ENCODE data around the gene ST14. TPM values are rescaled to one million over a fixed set of nuclear protein-coding genes. Genes with fewer than 3 reads are reported as not detected.

The ST14 gene
- total RNA-seq, 4 donors from 2014 or later, result 0.88 to 15.6 (median 2.8) TPM

- TF ChIP-seq POLR2A (IDR thresholded peaks at IDR 0.05) (no peak), CTCF (IDR thresholded peaks at IDR 0.05) (no peak)
- DNase-seq, result no peak
- no peaks in the 10 kb centered on the region for H3K27me3 ChIP-seq
- no peak overlapping the region for H3K27ac ChIP-seq
- no peak overlapping the region for H3K4me3 ChIP-seq
- no peaks in the 10 kb centered on the region for H3K36me3 ChIP-seq
- H3K9me3 ChIP-seq, result no peaks in the 10 kb centered on the region
- no peaks in the 10 kb centered on the region for H3K4me1 ChIP-seq
- intact Hi-C loops (cut with DNase I; ENCODE audit: low total_unique reads), result no loop called here
Observed at GRCh38 chr11:130201026-130201425, 41.4 kb downstream of the ST14 start.

GRCh38 chr11:130202009-130202817, 42.6 kb downstream of the ST14 start:
- intact Hi-C loops (cut with DNase I; ENCODE audit: low total_unique reads), result no loop called here
- no peak overlapping the region for H3K4me3 ChIP-seq
- H3K27me3 ChIP-seq, result no peaks in the 10 kb centered on the region
- no peaks in the 10 kb centered on the region for H3K36me3 ChIP-seq
- no peaks in the 10 kb centered on the region for H3K4me1 ChIP-seq
- H3K9me3 ChIP-seq, result no peaks in the 10 kb centered on the region
- no peak overlapping the region for H3K27ac ChIP-seq
- DNase-seq, result no peak
- TF ChIP-seq POLR2A (IDR thresholded peaks at IDR 0.05) (no peak), CTCF (IDR thresholded peaks at IDR 0.05) (no peak)

GRCh38 chr11:130202818-130203689, 43.5 kb downstream of the ST14 start:
- Histone ChIP-seq H3K27me3 (no peaks in the 10 kb centered on the region), H3K27ac (no peak overlapping the region), H3K9me3 (no peaks in the 10 kb centered on the region), H3K4me1 (no peaks in the 10 kb centered on the region), H3K4me3 (no peak overlapping the region), H3K36me3 (no peaks in the 10 kb centered on the region)
- intact Hi-C loops (cut with DNase I; ENCODE audit: low total_unique reads), result no loop called here
- TF ChIP-seq CTCF (IDR thresholded peaks at IDR 0.05) (no peak), POLR2A (IDR thresholded peaks at IDR 0.05) (no peak)
- DNase-seq, result no peak

- intact Hi-C loops (cut with DNase I; ENCODE audit: low total_unique reads), result no loop called here
- TF ChIP-seq CTCF (IDR thresholded peaks at IDR 0.05) (no peak), POLR2A (IDR thresholded peaks at IDR 0.05) (no peak)
- H3K36me3 ChIP-seq, result no peaks in the 10 kb centered on the region
- no peak for DNase-seq
- H3K9me3 ChIP-seq, result no peaks in the 10 kb centered on the region
- no peaks in the 10 kb centered on the region for H3K27me3 ChIP-seq
- H3K4me1 ChIP-seq, result no peaks in the 10 kb centered on the region
- H3K27ac ChIP-seq, result no peak overlapping the region
- no peak overlapping the region for H3K4me3 ChIP-seq
Observed at GRCh38 chr11:130203766-130204702, 44.5 kb downstream of the ST14 start.
